ENCODE results near the gene SMIM3.

- TF ChIP-seq, protein P1, sequence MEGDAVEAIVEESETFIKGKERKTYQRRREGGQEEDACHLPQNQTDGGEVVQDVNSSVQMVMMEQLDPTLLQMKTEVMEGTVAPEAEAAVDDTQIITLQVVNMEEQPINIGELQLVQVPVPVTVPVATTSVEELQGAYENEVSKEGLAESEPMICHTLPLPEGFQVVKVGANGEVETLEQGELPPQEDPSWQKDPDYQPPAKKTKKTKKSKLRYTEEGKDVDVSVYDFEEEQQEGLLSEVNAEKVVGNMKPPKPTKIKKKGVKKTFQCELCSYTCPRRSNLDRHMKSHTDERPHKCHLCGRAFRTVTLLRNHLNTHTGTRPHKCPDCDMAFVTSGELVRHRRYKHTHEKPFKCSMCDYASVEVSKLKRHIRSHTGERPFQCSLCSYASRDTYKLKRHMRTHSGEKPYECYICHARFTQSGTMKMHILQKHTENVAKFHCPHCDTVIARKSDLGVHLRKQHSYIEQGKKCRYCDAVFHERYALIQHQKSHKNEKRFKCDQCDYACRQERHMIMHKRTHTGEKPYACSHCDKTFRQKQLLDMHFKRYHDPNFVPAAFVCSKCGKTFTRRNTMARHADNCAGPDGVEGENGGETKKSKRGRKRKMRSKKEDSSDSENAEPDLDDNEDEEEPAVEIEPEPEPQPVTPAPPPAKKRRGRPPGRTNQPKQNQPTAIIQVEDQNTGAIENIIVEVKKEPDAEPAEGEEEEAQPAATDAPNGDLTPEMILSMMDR (conservative IDR thresholded peaks at IDR 0.05; ENCODE audit: low read length) = no peak
- no peak for TF ChIP-seq EZH2phosphoT487 (IDR thresholded peaks at IDR 0.05; ENCODE audit: borderline replicate concordance, low read depth, low read length)
Observed at GRCh38 chr5:150764530-150764929, 14.0 kb upstream of the SMIM3 start.

Measured in OCI-LY7 (cell line).